Breast epithelium (tissue), 4 donors: ENCODE data around the gene UBE2G1. TPM values are rescaled to one million over a fixed set of nuclear protein-coding genes. Genes with fewer than 3 reads are reported as not detected.
A peak's percentile ranks its signal among the peaks of the same experiment; 100 is the strongest.

Experiments
- DNase-seq, 2 donors: peaks; one replicate each; pipeline ENCODE4 v3.0.0-alpha.2; 2019; ENCODE audit warnings: low spot score in 2 of 2
- H3K27ac ChIP-seq, 2 donors: fragments of 200-600 bp; sonication (generic) in 1 of 2; one replicate each; pipeline ENCODE4 v1.5.1; 2016 to 2019; ENCODE audit warnings: mild to moderate bottlenecking in 1 of 2
- H3K27me3 ChIP-seq, 2 donors: fragments of 200-600 bp; sonication (generic) in 1 of 2; one replicate each; pipeline versions ENCODE4 v1.5.1 to v1.6.0; 2017 to 2019; ENCODE audit warnings: control low read depth in 1 of 2, mild to moderate bottlenecking in 1 of 2
- H3K36me3 ChIP-seq: fragments of 200-600 bp; one replicate; pipeline ENCODE4 v1.5.1; 2019
- H3K4me1 ChIP-seq, 2 donors: fragments of 200-600 bp; sonication (generic); one replicate each; pipeline ENCODE4 v1.5.1; 2016 to 2019; ENCODE audit warnings: control low read depth in 1 of 2
- H3K4me3 ChIP-seq, 3 donors: fragments of 200-600 bp; sonication (generic); 1 replicate in 2 of 3; 2 replicates in 1 of 3; pipeline ENCODE4 v1.5.1; 2016 to 2019; ENCODE audit warnings: mild to moderate bottlenecking in 3 of 3, moderate library complexity in 2 of 3
- H3K9me3 ChIP-seq, 2 donors: fragments of 200-600 bp; sonication (generic) in 1 of 2; one replicate each; pipeline ENCODE4 v1.5.1; 2016 to 2019; ENCODE audit warnings: control low read depth in 1 of 2
- POLR2A ChIP-seq: fragments of 450-650 bp; IDR thresholded peaks from one replicate; pipeline ENCODE4 v1.6.1; 2016; ENCODE audit warnings: antibody characterized with exemption, mild to moderate bottlenecking, moderate library complexity
- POLR2AphosphoS5 ChIP-seq, 3 donors: sonication (generic); formaldehyde crosslinking; IDR thresholded peaks; one replicate each; pipeline ENCODE4 v1.6.1; 2017; ENCODE audit warnings: antibody characterized with exemption in 3 of 3
- intact Hi-C: fragments of 100-400 bp; cut with DNase I; formaldehyde crosslinking; loops from one replicate; pipeline ENCODE4 v1.15.1; 2023; ENCODE audit warnings: low total_unique reads
- total RNA-seq, 3 donors: library from RNA; depleted of rRNA; stranded (reverse); fragments of >200 nt; gene quantifications; one replicate each; pipeline ENCODE4 v1.1.0, GENCODE V29; 2016
- TF ChIP-seq, protein P1 (sequence below), 3 donors: fragments of 450-650 bp; IDR thresholded peaks; one replicate each; pipeline ENCODE4 v1.5.1; 2016 to 2017; ENCODE audit warnings: antibody characterized with exemption in 3 of 3, mild to moderate bottlenecking in 3 of 3, moderate library complexity in 3 of 3

The UBE2G1 gene, protein sequence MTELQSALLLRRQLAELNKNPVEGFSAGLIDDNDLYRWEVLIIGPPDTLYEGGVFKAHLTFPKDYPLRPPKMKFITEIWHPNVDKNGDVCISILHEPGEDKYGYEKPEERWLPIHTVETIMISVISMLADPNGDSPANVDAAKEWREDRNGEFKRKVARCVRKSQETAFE
- total RNA-seq, result 10 to 100 TPM; 43.3 to 56.5 (median 43.4) TPM

- peak; percentile 97 to 99 for DNase-seq
- intact Hi-C loops, result no loop called here
- H3K27ac ChIP-seq, result peak within 1 kb of the TSS; percentile 96
- peak; percentile 47 for TF ChIP-seq POLR2A
- TF ChIP-seq POLR2AphosphoS5 (IDR thresholded peaks at IDR 0.05), result peak; percentile 58 to 90 (median 78)
- TF ChIP-seq, protein P1, sequence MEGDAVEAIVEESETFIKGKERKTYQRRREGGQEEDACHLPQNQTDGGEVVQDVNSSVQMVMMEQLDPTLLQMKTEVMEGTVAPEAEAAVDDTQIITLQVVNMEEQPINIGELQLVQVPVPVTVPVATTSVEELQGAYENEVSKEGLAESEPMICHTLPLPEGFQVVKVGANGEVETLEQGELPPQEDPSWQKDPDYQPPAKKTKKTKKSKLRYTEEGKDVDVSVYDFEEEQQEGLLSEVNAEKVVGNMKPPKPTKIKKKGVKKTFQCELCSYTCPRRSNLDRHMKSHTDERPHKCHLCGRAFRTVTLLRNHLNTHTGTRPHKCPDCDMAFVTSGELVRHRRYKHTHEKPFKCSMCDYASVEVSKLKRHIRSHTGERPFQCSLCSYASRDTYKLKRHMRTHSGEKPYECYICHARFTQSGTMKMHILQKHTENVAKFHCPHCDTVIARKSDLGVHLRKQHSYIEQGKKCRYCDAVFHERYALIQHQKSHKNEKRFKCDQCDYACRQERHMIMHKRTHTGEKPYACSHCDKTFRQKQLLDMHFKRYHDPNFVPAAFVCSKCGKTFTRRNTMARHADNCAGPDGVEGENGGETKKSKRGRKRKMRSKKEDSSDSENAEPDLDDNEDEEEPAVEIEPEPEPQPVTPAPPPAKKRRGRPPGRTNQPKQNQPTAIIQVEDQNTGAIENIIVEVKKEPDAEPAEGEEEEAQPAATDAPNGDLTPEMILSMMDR (IDR thresholded peaks at IDR 0.05), result peak in 1 of 3 donors; percentile 19
- H3K36me3 ChIP-seq, result no peaks in the 10 kb centered on the region
- H3K27me3 ChIP-seq, result no peaks in the 10 kb centered on the region
- peak within 1 kb of the TSS; percentile 88 to 100 (median 100) for H3K4me3 ChIP-seq
- no peaks in the 10 kb centered on the region for H3K9me3 ChIP-seq
- peaks cover 0 to 4% of the 10 kb centered on the region in 2 donors for H3K4me1 ChIP-seq
Observed at GRCh38 chr17:4366327-4367063, at the start of gene UBE2G1. Gene UBE2G1 (minus strand): TSS chr17:4366675. CDS start chr17:4366316, 359 bp downstream.

- intact Hi-C loops, result no loop called here
- Histone ChIP-seq H3K36me3 (no peaks in the 10 kb centered on the region), H3K27ac (peak overlapping the region; percentile 29 to 58), H3K4me1 (no peaks in the 10 kb centered on the region), H3K9me3 (no peaks in the 10 kb centered on the region), H3K4me3 (peak overlapping the region in 1 of 3 donors; percentile 32), H3K27me3 (no peaks in the 10 kb centered on the region)
- TF ChIP-seq, protein P1 (IDR thresholded peaks at IDR 0.05), result peak; percentile 95
- TF ChIP-seq POLR2A (no peak), POLR2AphosphoS5 (IDR thresholded peaks at IDR 0.05) (peak; percentile 35 to 58 (median 57))
- peak; percentile 85 to 95 for DNase-seq
Observed at GRCh38 chr17:4412933-4413831, 46.7 kb upstream of the UBE2G1 start.

DNA sequence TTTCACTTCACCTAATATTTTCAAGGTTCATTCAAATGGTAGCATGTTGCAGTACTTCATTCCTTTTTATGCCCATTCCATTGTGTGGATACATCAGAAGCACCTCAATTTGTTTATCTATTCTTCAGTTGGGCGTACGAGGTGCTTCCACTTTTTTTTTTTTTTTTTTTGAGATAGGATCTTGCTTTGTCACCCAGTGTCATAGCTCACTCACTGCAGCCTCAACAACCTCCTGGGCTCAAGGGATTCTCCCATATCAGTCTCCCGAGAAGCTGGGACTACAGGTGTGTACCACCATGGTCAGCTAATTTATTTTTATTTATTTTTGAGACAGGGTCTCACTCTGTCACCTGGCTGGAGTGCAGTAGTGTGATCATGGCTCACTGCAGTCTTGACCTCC, 44.7 kb upstream of the UBE2G1 start:
- Histone ChIP-seq H3K9me3 (no peaks in the 10 kb centered on the region), H3K4me3 (no peak overlapping the region), H3K27me3 (no peaks in the 10 kb centered on the region), H3K27ac (no peak overlapping the region), H3K4me1 (no peaks in the 10 kb centered on the region), H3K36me3 (no peaks in the 10 kb centered on the region)
- TF ChIP-seq POLR2A, result no peak
- TF ChIP-seq, protein P1 (IDR thresholded peaks at IDR 0.05), result no peak
- intact Hi-C loops, result no loop called here
- DNase-seq, result no peak

- intact Hi-C loops, result no loop called here
Observed at GRCh38 chr17:4409659-4410058, 43.2 kb upstream of the UBE2G1 start.

More at GRCh38 chr17:4409659-4410058, 43.2 kb upstream of the UBE2G1 start:
- no peaks in the 10 kb centered on the region for H3K4me1 ChIP-seq
- no peak overlapping the region for H3K4me3 ChIP-seq
- no peaks in the 10 kb centered on the region for H3K27me3 ChIP-seq
- no peak for DNase-seq
- TF ChIP-seq, protein P1 (IDR thresholded peaks at IDR 0.05), result no peak
- TF ChIP-seq POLR2AphosphoS5 (IDR thresholded peaks at IDR 0.05), result no peak
- no peak for TF ChIP-seq POLR2A
- H3K27ac ChIP-seq, result no peak overlapping the region
- no peaks in the 10 kb centered on the region for H3K36me3 ChIP-seq
- no peaks in the 10 kb centered on the region for H3K9me3 ChIP-seq
